ENCODE measurements around the gene PLAGL1. TPM values are rescaled to one million over a fixed set of nuclear protein-coding genes. Genes with fewer than 3 reads are reported as not detected.
"Not testable (repeated sequence)": the region's sequence is repeated elsewhere in the genome, so short reads cannot be mapped to it uniquely, and the experiment has no call there.

Gene PLAGL1, protein sequence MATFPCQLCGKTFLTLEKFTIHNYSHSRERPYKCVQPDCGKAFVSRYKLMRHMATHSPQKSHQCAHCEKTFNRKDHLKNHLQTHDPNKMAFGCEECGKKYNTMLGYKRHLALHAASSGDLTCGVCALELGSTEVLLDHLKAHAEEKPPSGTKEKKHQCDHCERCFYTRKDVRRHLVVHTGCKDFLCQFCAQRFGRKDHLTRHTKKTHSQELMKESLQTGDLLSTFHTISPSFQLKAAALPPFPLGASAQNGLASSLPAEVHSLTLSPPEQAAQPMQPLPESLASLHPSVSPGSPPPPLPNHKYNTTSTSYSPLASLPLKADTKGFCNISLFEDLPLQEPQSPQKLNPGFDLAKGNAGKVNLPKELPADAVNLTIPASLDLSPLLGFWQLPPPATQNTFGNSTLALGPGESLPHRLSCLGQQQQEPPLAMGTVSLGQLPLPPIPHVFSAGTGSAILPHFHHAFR
- 14.6 and 19.8 TPM in 2 replicates for total RNA-seq

DNA sequence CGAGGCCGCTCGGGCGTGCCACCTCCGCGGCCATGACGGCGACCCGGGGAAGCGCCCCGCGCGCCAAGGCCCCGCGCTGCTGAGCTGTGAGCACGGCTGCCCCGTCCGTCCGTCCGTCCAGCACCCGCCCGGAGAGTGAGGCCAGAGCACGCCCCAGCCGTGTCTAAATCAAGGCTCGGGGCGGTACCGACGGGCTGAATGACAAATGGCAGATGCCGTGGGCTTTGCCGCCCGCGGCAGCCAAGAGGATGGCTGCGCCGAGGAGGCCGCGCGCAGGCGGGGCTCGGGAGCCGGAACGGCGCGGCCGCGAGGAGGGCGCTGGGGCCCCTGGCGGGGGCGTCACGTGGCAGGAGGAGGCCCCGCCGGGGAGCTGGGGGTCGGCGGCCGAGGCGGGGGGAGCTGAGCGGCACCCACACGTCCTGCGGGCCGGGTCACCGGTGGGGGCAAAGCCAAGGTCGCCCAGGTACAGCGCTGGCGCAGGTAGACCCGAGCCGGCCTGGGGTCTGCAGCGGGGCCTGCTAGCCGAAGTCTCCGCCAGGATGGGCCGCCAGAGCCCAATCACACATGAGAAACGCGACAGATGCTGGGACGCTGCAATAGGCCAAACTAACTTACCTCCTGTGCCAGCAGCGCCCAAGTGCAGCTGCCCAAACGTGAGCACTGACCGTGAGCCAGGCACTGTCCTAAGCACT lies at the start of gene PLAGL1:
Gene PLAGL1, minus strand, starts transcription at position 140 of the 692 bp plus-strand sequence. CDS start 60,123 bp downstream, outside the sequence.
- intact Hi-C loops (cut with micrococcal nuclease) = no loop called here
- Mint-ChIP-seq H3K4me1 (peaks cover 11% of the 10 kb centered on the region), H3K4me3 (peak within 1 kb of the TSS; percentile 78), H3K27ac (peak within 1 kb of the TSS; percentile 46), H3K36me3 (ENCODE audit: low read depth) (peaks cover 3% of the 10 kb centered on the region), H3K9me3 (no peaks in the 10 kb centered on the region), H3K27me3 (peaks cover 30% of the 10 kb centered on the region)
- DNase-seq = peak; percentile 76

DNA sequence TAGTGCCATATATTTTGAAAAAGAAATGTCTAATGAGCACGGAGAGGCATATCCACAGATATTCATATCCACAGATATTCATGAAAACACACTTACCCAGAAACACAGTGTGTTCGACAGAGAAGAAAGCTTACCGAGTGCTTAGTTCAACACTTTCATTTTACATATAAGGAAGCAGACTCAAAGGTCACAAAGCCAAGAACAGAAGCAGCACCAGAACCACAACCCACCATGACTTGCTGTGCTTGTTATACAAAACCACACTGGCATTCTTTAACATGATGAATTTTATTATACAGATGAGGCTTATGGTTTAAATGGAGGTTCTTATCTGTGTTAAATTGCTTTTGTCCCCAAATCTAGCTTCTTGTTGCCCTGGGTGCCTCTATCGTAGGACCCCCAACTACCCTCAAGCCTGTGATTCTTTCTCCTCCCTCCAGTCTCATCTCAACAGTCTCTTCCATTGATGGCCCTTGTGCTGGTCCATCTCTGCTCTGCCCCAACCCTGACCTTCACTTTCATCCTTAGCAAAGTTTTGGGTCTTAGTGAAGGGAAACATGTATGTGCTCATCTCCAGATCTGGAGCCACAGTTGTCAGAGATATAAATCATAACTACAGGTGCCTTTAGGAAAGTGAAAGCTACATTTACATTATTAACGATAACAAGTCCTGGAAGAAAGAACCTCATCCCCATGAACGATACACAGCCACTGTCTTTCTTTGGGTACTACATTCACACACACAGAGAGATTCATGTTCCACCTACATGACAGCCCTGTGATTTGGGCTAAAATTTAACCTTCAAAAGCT lies 47.3 kb upstream of the PLAGL1 start:
- Mint-ChIP-seq H3K36me3 (ENCODE audit: low read depth) (peaks cover 2% of the 10 kb centered on the region), H3K4me1 (peaks cover 27% of the 10 kb centered on the region), H3K4me3 (peak overlapping the region; percentile 78), H3K27ac (peak overlapping the region; percentile 94), H3K27me3 (no peaks in the 10 kb centered on the region), H3K9me3 (peaks cover 4% of the 10 kb centered on the region)
- intact Hi-C loops (cut with micrococcal nuclease) = loop anchor here (1.0 to 5.0 kb wide), 6 partner anchors 9 to 1658 kb away; partner anchors contain the start of genes SF3B5 and STX11
- DNase-seq = peak; percentile 86

DNA sequence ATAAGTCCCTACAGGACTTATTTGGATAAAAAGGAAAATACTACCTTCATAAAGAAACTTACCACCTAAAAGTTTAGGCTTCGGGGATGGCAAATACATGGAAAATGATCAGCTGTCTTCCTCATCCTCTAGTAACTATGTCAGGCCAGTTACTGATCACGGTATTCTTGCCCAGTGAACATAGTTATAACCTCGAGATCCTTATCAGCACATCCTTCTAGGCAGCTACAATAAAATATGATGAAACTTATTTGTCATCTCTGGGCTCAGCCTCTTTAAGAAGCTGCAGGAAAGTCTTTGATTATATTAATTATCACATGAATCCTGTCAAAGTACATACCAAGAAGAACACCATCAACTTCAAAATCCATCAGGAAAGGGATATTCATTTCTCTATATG lies 45.5 kb upstream of the PLAGL1 start:
- peaks cover 27% of the 10 kb centered on the region for H3K4me1 Mint-ChIP-seq
- no peak overlapping the region for H3K4me3 Mint-ChIP-seq
- H3K27ac Mint-ChIP-seq = no peak overlapping the region
- intact Hi-C loops (cut with micrococcal nuclease) = no loop called here
- no peaks in the 10 kb centered on the region for H3K27me3 Mint-ChIP-seq
- DNase-seq = no peak
- peaks cover 16% of the 10 kb centered on the region for H3K9me3 Mint-ChIP-seq
- H3K36me3 Mint-ChIP-seq (ENCODE audit: low read depth) = peaks cover 2% of the 10 kb centered on the region

DNA sequence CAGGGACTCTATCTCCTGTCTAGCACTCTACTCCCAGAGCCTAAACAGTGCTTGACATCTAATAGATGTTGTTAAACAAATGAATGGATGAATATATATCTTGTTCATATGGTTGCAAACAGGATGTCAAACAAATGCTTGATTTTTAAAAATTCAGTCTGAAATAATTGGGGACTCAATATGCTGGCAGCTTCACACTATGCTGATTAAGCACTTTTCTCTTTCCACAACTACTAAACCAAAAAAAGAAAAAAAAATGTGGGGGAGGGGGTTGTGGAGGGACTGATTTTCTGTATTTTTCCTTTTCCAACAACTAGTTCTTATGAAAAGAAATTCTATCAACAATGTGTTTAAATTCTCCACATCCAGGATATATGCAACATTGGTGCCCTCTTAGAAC lies 44.4 kb upstream of the PLAGL1 start:
- Mint-ChIP-seq H3K9me3 (peaks cover 24% of the 10 kb centered on the region), H3K36me3 (ENCODE audit: low read depth) (no peaks in the 10 kb centered on the region), H3K4me1 (peaks cover 27% of the 10 kb centered on the region), H3K4me3 (no peak overlapping the region), H3K27me3 (no peaks in the 10 kb centered on the region), H3K27ac (no peak overlapping the region)
- no peak for DNase-seq
- intact Hi-C loops (cut with micrococcal nuclease) = no loop called here

DNA sequence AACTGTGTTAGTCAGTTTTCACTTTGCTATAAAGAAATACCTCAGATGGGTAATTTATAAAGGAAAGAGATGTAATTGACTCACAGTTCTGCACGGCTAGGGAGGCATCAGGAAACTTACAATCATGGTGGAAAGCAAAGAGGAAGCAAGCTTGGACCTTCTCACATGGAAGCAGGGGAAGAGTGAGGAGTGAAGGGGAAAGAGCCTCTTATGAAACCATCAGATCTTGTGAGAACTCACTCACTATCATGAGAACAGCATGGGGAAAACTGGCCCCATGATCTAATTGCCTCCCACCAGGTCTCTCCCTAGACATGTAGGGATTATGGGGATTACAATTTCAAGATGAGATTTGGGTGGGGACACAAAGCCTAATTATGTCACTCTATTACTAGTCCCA lies 41.3 kb upstream of the PLAGL1 start:
- H3K9me3 Mint-ChIP-seq = peaks cover 24% of the 10 kb centered on the region
- H3K4me3 Mint-ChIP-seq = no peak overlapping the region
- intact Hi-C loops (cut with micrococcal nuclease) = no loop called here
- no peak for DNase-seq
- no peaks in the 10 kb centered on the region for H3K27me3 Mint-ChIP-seq
- H3K27ac Mint-ChIP-seq = no peak overlapping the region
- peaks cover 9% of the 10 kb centered on the region for H3K4me1 Mint-ChIP-seq
- H3K36me3 Mint-ChIP-seq (ENCODE audit: low read depth) = no peaks in the 10 kb centered on the region

DNA sequence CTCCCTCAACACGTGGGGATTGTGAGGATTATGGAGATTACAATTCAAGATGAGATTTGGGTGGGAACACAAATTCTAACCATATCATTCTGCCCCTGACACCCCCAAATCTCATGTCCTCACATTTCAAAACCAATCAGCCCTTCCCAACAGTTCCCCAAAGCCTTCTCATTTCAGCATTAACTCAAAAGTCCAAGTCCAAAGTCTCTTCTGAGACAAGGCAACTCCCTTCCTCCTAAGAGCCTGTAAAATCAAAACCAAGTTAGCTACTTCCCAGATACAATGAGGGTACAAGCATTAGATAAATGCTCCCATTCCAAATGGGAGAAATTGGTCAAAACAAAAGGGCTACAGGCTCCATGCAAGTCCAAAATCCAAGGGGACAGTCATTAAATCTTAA lies 39.6 kb upstream of the PLAGL1 start:
- DNase-seq = no peak
- intact Hi-C loops (cut with micrococcal nuclease) = no loop called here
- H3K4me3 Mint-ChIP-seq = no peak overlapping the region
- no peaks in the 10 kb centered on the region for H3K36me3 Mint-ChIP-seq (ENCODE audit: low read depth)
- H3K4me1 Mint-ChIP-seq = no peaks in the 10 kb centered on the region
- no peak overlapping the region for H3K27ac Mint-ChIP-seq
- H3K9me3 Mint-ChIP-seq = peaks cover 24% of the 10 kb centered on the region
- no peaks in the 10 kb centered on the region for H3K27me3 Mint-ChIP-seq

DNA sequence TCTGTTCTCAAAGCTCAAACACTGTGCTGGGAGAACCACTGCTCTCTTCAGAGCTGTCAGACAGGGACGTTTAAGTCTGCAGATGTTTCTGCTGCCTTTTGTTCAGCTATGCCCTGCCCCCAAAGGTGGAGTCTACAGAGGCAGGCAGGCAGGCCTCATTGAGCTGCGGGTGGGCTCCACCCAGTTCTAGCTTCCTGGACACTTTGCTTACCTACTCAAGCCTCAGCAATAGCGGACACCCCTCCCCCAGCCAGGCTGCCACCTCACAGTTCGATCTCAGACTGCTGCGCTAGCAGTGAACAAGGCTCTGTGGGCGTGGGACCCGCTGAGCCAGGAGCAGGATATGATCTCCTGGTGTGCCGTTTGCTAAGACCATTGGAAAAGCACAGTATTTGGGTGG lies 38.6 kb upstream of the PLAGL1 start:
- H3K4me1 Mint-ChIP-seq; H3K27ac Mint-ChIP-seq; H3K27me3 Mint-ChIP-seq; DNase-seq; intact Hi-C loops (cut with micrococcal nuclease); H3K36me3 Mint-ChIP-seq (ENCODE audit: low read depth); H3K4me3 Mint-ChIP-seq: not testable (repeated sequence)
- peaks cover 20% of the 10 kb centered on the region for H3K9me3 Mint-ChIP-seq

DNA sequence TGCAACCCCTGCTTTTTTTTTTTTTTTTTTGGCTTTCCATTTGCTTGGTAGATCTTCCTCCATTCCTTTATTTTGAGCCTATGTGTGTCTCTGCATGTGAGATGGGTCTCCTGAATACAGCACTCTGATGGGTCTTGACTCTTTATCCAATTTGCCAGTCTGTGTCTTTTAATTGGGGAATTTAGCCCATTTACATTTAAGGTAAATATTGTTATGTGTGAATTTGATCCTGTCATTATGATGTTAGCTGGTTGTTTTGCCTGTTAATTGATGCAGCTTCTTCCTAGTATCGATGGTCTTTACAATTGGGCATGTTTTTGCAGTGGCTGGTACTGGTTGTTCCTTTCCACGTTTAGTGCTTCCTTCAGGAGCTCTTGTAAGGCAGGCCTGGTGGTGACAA lies 36.9 kb upstream of the PLAGL1 start:
- H3K36me3 Mint-ChIP-seq (ENCODE audit: low read depth); H3K4me3 Mint-ChIP-seq; intact Hi-C loops (cut with micrococcal nuclease); H3K27me3 Mint-ChIP-seq; H3K4me1 Mint-ChIP-seq; DNase-seq; H3K27ac Mint-ChIP-seq: not testable (repeated sequence)
- H3K9me3 Mint-ChIP-seq = peaks cover 20% of the 10 kb centered on the region

DNA sequence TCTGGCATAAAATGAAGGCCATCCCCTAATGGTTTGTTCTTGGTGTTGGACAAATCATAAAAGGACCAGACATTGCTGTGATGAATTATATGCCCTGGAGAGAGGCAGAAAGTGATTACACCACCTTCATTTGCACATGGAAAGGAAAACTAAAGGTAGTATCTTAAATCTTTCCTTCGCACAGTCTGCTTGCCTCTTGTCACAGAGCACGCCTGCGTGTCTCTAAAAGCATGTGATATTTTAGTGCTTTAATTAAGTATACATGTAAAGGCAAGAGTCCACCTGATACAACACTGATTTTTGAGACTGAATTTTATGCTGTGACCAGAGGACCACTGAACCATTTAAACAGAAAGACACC lies 28.8 kb upstream of the PLAGL1 start:
- no peak for DNase-seq
- Mint-ChIP-seq H3K36me3 (ENCODE audit: low read depth) (peaks cover 3% of the 10 kb centered on the region), H3K4me3 (peak overlapping the region; percentile 35), H3K27ac (peak overlapping the region; percentile 9), H3K4me1 (peaks cover 11% of the 10 kb centered on the region), H3K27me3 (no peaks in the 10 kb centered on the region), H3K9me3 (peaks cover 9% of the 10 kb centered on the region)
- intact Hi-C loops (cut with micrococcal nuclease) = loop anchor here (1.0 to 2.0 kb wide), 2 partner anchors 18 to 97 kb away; no protein-coding TSS in a partner anchor

DNA sequence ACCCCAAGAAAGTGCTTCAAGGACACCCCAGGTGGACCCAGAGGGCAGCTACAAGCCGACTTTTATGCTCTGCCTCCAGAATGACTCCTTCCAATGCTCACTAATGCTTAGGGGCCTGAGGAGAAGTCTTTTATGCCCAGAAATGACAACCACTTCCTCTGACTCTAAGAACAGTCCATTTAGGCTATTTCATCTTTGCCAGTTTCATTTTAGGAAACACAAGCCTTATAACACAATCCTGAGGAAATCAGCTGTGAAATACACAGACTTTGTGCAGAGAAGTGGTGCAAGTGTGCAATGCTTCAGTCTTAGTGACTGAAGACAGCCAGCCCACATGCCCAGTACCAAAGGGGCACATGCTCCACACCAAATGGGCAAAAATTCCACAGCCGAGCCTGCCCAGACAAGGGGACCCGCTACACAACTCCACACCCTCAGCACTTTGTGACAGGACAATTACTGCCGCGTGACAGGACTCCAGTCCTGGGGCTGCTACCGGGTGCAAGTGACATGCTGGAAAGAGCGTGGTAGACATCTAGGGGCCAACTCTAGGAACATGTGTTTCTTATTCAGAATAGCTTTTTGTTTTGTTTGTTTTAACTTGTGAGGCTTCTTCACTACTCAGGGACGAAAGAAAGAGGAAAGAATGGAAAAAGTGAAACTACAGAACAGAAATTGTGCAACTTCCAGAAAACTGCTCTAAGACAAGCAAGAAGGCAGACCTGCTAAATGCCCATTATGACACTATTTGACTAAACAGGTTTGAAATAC lies 28.2 kb upstream of the PLAGL1 start:
- Mint-ChIP-seq H3K27me3 (no peaks in the 10 kb centered on the region), H3K36me3 (ENCODE audit: low read depth) (peaks cover 3% of the 10 kb centered on the region), H3K27ac (peak overlapping the region; percentile 9), H3K9me3 (peaks cover 9% of the 10 kb centered on the region), H3K4me1 (peaks cover 11% of the 10 kb centered on the region), H3K4me3 (peak overlapping the region; percentile 35)
- DNase-seq = peak; percentile 76
- intact Hi-C loops (cut with micrococcal nuclease) = loop anchor here (1.0 to 2.0 kb wide), 2 partner anchors 19 to 96 kb away; no protein-coding TSS in a partner anchor

DNA sequence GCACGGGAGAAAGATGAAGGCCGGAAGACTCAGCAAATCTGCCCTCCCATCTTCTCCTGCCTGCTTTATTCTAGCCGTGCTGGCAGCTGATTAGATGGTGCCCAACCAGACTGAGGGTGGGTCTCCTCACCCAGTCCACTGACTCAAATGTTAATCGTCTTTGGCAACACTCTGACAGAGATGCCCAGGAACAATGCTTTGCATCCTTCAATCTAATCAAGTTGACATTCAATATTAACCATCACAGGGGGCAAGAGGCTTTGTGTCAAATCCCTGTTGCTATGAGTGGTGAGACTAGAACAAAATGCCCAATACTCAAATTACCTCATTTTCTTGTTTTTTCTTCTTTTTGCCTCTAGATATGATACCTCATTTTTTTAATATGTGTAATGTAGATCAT lies 27.4 kb upstream of the PLAGL1 start:
- peaks cover 3% of the 10 kb centered on the region for H3K36me3 Mint-ChIP-seq (ENCODE audit: low read depth)
- DNase-seq = no peak
- H3K9me3 Mint-ChIP-seq = peaks cover 9% of the 10 kb centered on the region
- no peak overlapping the region for H3K4me3 Mint-ChIP-seq
- no peak overlapping the region for H3K27ac Mint-ChIP-seq
- no peaks in the 10 kb centered on the region for H3K27me3 Mint-ChIP-seq
- peaks cover 11% of the 10 kb centered on the region for H3K4me1 Mint-ChIP-seq
- intact Hi-C loops (cut with micrococcal nuclease) = no loop called here

DNA sequence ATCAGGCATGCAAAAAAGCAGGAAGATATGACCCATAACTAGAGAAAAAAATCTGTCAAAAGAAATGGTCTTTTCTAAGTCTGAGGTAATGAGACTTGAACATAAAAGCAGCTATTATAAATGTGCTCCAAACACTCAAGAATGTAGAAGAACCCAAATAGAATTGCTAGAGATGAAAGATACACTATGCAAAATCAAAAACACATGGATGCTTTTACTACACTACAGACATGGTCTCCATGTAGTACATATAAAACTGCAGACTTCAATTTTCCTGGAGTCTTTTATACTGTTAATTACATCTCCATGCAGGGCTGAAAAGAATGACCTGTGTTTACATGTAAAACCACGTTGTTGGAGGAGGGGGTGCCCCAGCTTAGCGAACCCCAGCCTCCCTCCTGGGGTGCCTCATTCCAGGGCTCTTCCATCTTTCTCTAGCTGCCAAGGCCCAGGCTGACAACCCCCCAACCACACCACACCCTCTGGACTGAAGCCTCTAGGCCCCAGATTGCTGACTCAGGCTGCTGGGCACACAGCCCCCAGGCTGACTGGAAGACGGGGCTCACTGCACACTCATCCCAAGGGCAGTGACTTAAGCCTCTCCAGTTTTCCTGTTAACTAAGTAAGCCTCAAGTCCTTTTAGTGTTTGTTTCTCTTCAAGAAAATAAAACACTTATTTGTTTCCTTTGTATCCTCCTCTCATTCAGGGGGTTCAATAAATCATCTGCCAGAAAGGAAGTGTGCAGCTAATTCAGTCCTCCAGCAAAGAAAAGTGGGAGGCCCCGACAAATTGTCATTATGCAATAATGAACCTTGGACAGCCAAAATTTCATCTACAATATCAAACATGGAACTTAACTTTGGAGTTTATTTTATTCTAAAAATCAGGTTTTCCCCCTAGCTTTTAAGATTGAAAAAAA lies 26.0 kb upstream of the PLAGL1 start:
- H3K4me1 Mint-ChIP-seq = peaks cover 11% of the 10 kb centered on the region
- peaks cover 9% of the 10 kb centered on the region for H3K9me3 Mint-ChIP-seq
- DNase-seq = no peak
- peaks cover 7% of the 10 kb centered on the region for H3K27me3 Mint-ChIP-seq
- no peak overlapping the region for H3K4me3 Mint-ChIP-seq
- peaks cover 3% of the 10 kb centered on the region for H3K36me3 Mint-ChIP-seq (ENCODE audit: low read depth)
- intact Hi-C loops (cut with micrococcal nuclease) = no loop called here
- no peak overlapping the region for H3K27ac Mint-ChIP-seq
